GM21825 (cell line): ENCODE results near the gene LIFR.
"Not testable (repeated sequence)": the region's sequence is repeated elsewhere in the genome, so short reads cannot be mapped to it uniquely, and the experiment has no call there.

ENCODE experiments used
- ATAC-seq: cut with Tn5 transposase; IDR thresholded peaks from one replicate; pipeline ENCODE4 v1.9.1; 2021; ENCODE audit warnings: mild to moderate bottlenecking, moderate library complexity; ENCODE audit not compliant: unreplicated experiment

The LIFR gene

GRCh38 chr5:38582293-38582974 lies 26.0 kb upstream of the LIFR start:
- no peak for ATAC-seq

GRCh38 chr5:38581597-38581996 lies 25.2 kb upstream of the LIFR start:
- no peak for ATAC-seq

- ATAC-seq: no peak
These were observed 22.7 kb upstream of the LIFR start for GRCh38 chr5:38579105-38579504.

GRCh38 chr5:38576961-38577684 lies 20.7 kb upstream of the LIFR start:
- no peak for ATAC-seq

GRCh38 chr5:38576442-38576841 lies 20.0 kb upstream of the LIFR start:
- ATAC-seq: no peak

GRCh38 chr5:38575476-38575875 lies 19.0 kb upstream of the LIFR start:
- ATAC-seq: no peak

GRCh38 chr5:38574009-38574408 lies 17.6 kb upstream of the LIFR start:
- ATAC-seq: no peak

- no peak for ATAC-seq
These were observed 17.1 kb upstream of the LIFR start for GRCh38 chr5:38573521-38573920.

- no peak for ATAC-seq
These were observed 12.7 kb upstream of the LIFR start for GRCh38 chr5:38569180-38569579.

GRCh38 chr5:38567306-38567705 lies 10.9 kb upstream of the LIFR start:
- ATAC-seq: not testable (repeated sequence)

GRCh38 chr5:38563624-38564023 lies 7.2 kb upstream of the LIFR start:
- ATAC-seq: no peak

GRCh38 chr5:38562444-38563210 lies 6.2 kb upstream of the LIFR start:
- ATAC-seq: no peak

GRCh38 chr5:38559428-38559827 lies 3.0 kb upstream of the LIFR start:
- ATAC-seq: no peak

GRCh38 chr5:38557792-38558191 lies 1.3 kb upstream of the LIFR start:
- ATAC-seq: no peak

GRCh38 chr5:38557308-38557710 lies 863 bp upstream of the LIFR start:
- ATAC-seq: no peak

- ATAC-seq: no peak
These were observed 303 bp downstream of the LIFR start for GRCh38 chr5:38556088-38556598.

GRCh38 chr5:38555354-38556087 lies 925 bp downstream of the LIFR start:
- ATAC-seq: no peak

- no peak for ATAC-seq
These were observed 1.6 kb downstream of the LIFR start for GRCh38 chr5:38554861-38555260.

- ATAC-seq: no peak
These were observed 2.0 kb downstream of the LIFR start for GRCh38 chr5:38554403-38554802.

- ATAC-seq: no peak
These were observed 3.4 kb downstream of the LIFR start for GRCh38 chr5:38553001-38553521.
